HL-60 (cell line): Measurements from ENCODE around the gene ACOX3.
A peak's percentile ranks its signal among the peaks of the same experiment; 100 is the strongest.
"Not testable (repeated sequence)": the region's sequence is repeated elsewhere in the genome, so short reads cannot be mapped to it uniquely, and the experiment has no call there.

Source experiments
- DNase-seq, 2 experiments: peaks; one replicate each; pipeline ENCODE4 v3.0.0-alpha.2; 2010 to 2020; ENCODE audit warnings: low read depth in 1 of 2, low spot score in 1 of 2
- H3K27ac ChIP-seq: fragments of 250-450 bp; sonication (Bioruptor Pico); replicated peaks from 2 replicates; pipeline ENCODE4 v1.5.1; 2020; ENCODE audit warnings: mild to moderate bottlenecking, moderate library complexity
- H3K27me3 ChIP-seq: fragments of 250-450 bp; sonication (Bioruptor Pico); 2 replicates; pipeline ENCODE4 v1.5.1; 2021; ENCODE audit warnings: mild to moderate bottlenecking, moderate library complexity; ENCODE audit not compliant: insufficient read depth, poor library complexity, severe bottlenecking
- H3K4me3 ChIP-seq: replicated peaks from 2 replicates; pipeline ENCODE4 v1.5.1; 2011; ENCODE audit warnings: mild to moderate bottlenecking, control low read depth, low read length; ENCODE audit not compliant: insufficient read depth
- CTCF ChIP-seq: IDR thresholded peaks from one replicate; pipeline ENCODE4 v1.5.1; 2011; ENCODE audit warnings: low read length, control low read depth, inconsistent platforms; ENCODE audit not compliant: insufficient read depth
- GABPA ChIP-seq: IDR thresholded peaks from 2 replicates; pipeline ENCODE4 v1.6.1; 2012; ENCODE audit warnings: low read depth
- POLR2AphosphoS5 ChIP-seq: IDR thresholded peaks from 2 replicates; pipeline ENCODE4 v1.6.1; 2012; ENCODE audit warnings: low read depth
- REST ChIP-seq: IDR thresholded peaks from 2 replicates; pipeline ENCODE4 v1.6.1; 2012; ENCODE audit warnings: low read depth; ENCODE audit not compliant: insufficient replicate concordance
- SPI1 ChIP-seq: IDR thresholded peaks from 2 replicates; pipeline ENCODE4 v1.6.1; 2012; ENCODE audit warnings: low read depth, mild to moderate bottlenecking, borderline replicate concordance

Gene ACOX3

GRCh38 chr4:8427262-8427661 is 13.3 kb downstream of the ACOX3 start:
- DNase-seq: no peak
- H3K27ac ChIP-seq: peak overlapping the region; percentile 73; the same call in 1 of the 2 replicates
- TF ChIP-seq GABPA: no peak
- TF ChIP-seq CTCF: no peak
- TF ChIP-seq POLR2AphosphoS5: no peak
- no peak for TF ChIP-seq SPI1
- TF ChIP-seq REST: no peak
- H3K27me3 ChIP-seq: no peaks in the 10 kb centered on the region
- H3K4me3 ChIP-seq: peak overlapping the region; percentile 68

GRCh38 chr4:8422786-8423185 is 17.7 kb downstream of the ACOX3 start:
- no peak for DNase-seq
- Histone ChIP-seq H3K27ac (no peak overlapping the region), H3K27me3 (no peaks in the 10 kb centered on the region), H3K4me3 (no peak overlapping the region)
- TF ChIP-seq GABPA (no peak), SPI1 (no peak), POLR2AphosphoS5 (no peak), CTCF (no peak), REST (no peak)

- Histone ChIP-seq H3K4me3 (no peak overlapping the region), H3K27me3 (no peaks in the 10 kb centered on the region), H3K27ac (no peak overlapping the region; the same call in 1 of the 2 replicates)
- TF ChIP-seq REST: no peak
- TF ChIP-seq CTCF: no peak
- no peak for TF ChIP-seq GABPA
- DNase-seq: no peak
These were observed 18.2 kb downstream of the ACOX3 start for GRCh38 chr4:8422327-8422726.

GRCh38 chr4:8420151-8420550 is 20.4 kb downstream of the ACOX3 start:
- not testable (repeated sequence) for H3K27me3 ChIP-seq, H3K27ac ChIP-seq, H3K4me3 ChIP-seq, DNase-seq
